ENCODE results near the gene CHRNA9.

CHRNA9 gene

DNA sequence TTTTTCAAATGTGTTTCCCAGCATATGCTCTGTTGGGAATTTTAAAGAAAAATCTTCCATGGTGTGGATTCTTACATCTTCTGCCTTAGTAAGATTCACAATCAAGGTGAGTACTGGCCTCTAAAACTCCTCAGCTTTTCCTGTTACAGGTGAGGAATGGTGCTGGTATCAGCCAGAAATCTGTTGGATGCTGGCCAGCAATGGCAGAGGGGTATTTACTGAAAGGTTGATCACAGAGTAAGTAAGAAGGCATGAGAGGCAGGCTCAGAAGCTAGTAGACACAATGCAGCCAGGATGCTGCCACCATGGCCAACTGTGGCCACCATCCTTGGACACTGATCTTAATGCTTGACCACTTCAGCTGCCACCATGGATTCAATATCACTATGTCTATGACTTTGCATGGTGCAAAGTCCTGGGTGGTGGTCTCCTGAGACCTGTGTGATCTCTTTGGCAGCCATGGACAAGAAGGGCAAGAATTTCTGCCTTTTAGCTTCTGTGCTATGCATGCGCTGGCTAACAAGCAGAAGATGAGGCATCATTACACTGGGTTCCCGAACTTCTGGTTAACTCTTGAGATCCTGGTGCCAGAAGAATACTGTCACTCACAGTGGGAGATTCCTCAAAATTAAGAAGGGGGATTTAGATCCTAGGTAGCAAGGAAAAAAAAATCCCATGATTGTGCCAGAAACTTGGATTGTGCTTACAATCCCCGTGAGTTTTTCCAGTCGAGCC lies 60.2 kb downstream of the CHRNA9 start:
- no peak for DNase-seq (ENCODE audit: low read depth)
- no peak overlapping the region for H3K4me3 ChIP-seq (ENCODE audit: low read length)
- TF ChIP-seq, protein P1, sequence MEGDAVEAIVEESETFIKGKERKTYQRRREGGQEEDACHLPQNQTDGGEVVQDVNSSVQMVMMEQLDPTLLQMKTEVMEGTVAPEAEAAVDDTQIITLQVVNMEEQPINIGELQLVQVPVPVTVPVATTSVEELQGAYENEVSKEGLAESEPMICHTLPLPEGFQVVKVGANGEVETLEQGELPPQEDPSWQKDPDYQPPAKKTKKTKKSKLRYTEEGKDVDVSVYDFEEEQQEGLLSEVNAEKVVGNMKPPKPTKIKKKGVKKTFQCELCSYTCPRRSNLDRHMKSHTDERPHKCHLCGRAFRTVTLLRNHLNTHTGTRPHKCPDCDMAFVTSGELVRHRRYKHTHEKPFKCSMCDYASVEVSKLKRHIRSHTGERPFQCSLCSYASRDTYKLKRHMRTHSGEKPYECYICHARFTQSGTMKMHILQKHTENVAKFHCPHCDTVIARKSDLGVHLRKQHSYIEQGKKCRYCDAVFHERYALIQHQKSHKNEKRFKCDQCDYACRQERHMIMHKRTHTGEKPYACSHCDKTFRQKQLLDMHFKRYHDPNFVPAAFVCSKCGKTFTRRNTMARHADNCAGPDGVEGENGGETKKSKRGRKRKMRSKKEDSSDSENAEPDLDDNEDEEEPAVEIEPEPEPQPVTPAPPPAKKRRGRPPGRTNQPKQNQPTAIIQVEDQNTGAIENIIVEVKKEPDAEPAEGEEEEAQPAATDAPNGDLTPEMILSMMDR (IDR thresholded peaks at IDR 0.05; ENCODE audit: insufficient read depth, low read depth, low read length, missing control alignments), result no peak

DNA sequence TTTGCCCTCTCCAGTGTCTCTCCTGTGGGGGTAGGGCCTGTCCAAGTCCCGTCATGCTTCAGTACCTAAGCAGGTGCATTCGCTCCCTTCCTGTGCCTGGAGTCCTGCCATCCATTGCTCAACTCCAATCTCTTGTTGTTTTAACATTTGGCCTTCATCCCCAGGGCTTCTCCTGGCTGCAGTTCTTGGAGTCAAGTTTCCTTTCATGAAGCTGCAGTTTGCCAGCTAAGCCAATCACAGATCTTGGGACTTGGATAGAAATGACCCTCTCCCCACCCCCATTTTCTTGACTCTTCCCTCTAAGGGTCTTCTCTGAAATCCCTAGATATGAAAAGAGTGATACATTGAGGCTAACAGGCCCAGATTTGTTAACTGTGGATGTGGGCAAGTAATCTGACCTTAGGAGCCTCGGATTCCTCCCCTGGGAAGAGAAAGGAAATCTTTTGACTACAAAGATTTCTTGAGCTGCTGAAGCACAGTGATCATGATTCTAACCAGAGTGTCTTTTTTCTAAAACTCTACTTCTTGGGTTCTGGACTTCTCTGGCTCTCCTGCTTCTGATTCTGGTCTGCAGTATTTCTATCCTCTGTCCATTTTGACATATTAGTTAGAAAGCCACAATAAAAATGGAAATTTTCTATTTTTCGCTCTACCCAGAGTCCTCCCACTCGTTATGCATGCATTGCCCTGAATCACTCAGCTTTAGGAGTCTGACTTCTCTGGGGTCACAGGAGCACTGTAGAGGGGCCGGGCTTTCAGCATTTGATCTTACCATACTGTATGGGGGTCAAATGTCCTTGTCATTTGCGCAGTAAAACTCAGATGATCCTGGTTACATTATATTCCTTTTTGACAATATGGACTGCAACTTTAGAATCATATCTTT lies 61.0 kb downstream of the CHRNA9 start:
- H3K4me3 ChIP-seq (ENCODE audit: low read length), result no peak overlapping the region
- peak; percentile 76 for DNase-seq (ENCODE audit: low read depth)
- TF ChIP-seq, protein P1 (IDR thresholded peaks at IDR 0.05; ENCODE audit: insufficient read depth, low read depth, low read length, missing control alignments), result no peak

DNA sequence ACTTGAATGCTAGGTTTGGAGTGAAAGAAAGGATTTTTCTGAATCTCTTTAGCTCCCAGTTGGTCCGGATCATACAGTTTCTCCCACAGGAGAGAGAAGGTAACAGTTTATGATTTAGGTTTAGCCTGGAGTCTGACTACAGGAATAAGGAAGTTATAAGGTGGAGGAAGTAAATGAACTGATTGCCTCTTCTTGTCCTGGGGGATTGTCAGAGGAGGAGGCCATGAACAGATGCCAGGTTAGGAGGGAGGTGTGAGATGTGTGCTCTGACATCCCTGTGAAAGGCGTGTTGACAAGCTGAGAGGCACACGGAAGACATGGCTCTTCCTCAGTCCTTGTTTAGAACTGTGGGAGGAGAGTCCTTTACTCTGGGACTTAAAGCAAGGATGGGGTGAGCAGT lies 64.4 kb downstream of the CHRNA9 start:
- TF ChIP-seq, protein P1 (IDR thresholded peaks at IDR 0.05; ENCODE audit: insufficient read depth, low read depth, low read length, missing control alignments), result no peak
- H3K4me3 ChIP-seq (ENCODE audit: low read length), result no peak overlapping the region
- no peak for DNase-seq (ENCODE audit: low read depth)

DNA sequence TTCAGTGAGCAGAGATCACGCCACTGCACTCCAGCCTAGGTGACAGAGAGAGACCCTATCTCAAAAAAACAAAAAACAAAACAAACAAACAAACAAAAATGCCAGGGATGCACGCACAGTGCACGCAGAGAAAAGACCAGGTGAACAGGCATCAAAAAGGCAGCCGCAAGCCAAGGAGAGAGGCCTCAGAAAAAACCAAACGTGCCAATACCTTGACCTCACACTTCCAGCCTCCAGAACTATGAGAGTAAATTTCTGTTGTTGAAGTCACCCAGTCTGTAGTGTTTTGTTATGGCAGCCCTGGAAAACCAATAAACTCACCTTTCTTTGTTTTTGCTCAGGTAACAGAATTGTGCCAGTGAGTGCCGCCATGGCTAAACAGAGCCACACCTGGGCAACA lies 66.0 kb downstream of the CHRNA9 start:
- TF ChIP-seq, protein P1 (IDR thresholded peaks at IDR 0.05; ENCODE audit: insufficient read depth, low read depth, low read length, missing control alignments), result no peak
- no peak for DNase-seq (ENCODE audit: low read depth)
- no peak overlapping the region for H3K4me3 ChIP-seq (ENCODE audit: low read length)

DNA sequence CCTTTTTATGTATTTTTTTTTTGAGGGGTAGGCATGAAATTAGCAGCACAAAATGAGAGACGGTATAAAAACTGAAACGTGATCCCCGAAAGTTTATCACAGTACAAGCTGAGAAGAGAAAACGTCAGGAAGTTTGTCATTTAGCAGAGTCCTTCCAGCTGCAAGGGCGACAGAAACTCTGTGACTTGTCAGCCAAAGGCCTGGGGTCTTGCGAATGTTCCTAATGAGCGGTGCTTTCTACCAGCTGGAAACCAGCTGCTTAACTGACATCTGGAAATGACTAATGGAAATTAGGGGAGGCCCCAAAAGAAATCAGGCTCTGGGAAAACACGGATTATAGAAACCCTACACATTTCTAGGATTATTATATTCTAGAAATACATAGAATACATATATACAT lies 66.5 kb downstream of the CHRNA9 start:
- no peak for DNase-seq (ENCODE audit: low read depth)
- H3K4me3 ChIP-seq (ENCODE audit: low read length), result no peak overlapping the region
- TF ChIP-seq, protein P1 (IDR thresholded peaks at IDR 0.05; ENCODE audit: insufficient read depth, low read depth, low read length, missing control alignments), result no peak

DNA sequence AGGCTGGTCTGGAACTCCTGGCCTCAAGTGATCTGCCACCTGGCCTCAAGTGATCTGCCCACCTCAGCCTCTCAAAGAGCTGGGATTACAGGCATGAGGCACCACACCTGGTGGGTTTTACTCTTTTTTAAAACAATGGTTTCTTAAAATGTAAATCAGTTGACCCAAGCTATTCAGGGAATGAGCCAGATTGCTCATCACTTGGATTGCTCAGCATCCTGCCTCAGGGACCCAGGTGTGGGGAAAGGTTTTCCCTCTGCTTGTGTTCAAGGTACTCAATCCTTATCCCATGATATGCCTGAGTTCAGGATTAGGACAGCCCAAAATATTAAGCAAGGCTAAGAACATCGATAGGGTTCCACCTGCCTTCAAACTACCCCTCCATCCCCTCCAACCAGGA lies 67.4 kb downstream of the CHRNA9 start:
- peak; percentile 81 for DNase-seq (ENCODE audit: low read depth)
- TF ChIP-seq, protein P1 (IDR thresholded peaks at IDR 0.05; ENCODE audit: insufficient read depth, low read depth, low read length, missing control alignments), result no peak
- H3K4me3 ChIP-seq (ENCODE audit: low read length), result no peak overlapping the region
